ENCODE data around the gene FAU.
"Not testable (repeated sequence)": the region's sequence is repeated elsewhere in the genome, so short reads cannot be mapped to it uniquely, and the experiment has no call there.

FAU gene

DNA sequence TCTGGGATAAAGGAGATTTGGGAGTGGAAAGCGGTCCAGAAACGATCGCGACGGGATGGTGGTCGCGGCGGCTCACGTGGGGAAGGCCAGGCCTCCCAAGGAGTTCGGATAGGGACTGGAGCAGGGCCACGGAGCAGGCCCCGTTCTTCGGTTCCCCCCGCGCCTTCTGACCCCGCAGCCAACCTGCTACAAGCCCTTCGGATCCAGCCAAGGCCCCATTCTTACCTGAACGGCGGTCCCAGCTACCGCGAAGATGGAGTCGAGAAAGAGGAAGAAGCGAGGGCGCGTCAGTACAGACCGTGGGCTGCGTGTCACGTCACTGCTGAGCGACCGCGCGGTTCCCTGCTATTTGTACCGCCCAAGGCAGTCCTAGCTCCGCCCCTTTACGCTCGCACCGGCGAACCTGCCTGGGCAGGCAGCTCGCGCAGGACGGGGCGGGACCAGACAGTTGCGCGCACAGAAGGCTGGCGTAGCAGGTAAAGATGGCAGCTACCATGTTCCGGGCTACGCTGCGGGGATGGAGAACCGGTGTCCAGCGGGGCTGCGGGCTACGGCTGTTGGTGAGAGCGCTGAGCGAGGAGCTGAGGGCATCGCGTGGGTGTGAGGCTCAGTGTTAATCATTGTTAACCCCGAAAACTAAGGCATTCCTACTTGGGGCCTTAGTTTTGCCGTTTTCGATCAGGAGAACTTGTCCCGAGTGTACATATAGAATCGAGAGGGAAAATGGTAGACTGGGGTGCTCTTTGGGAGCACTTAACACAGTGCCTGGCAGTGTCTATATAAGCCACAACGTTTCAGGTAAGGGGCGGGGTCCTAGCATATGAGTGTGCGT is at the start of gene FAU, which contains the start of gene MRPL49:
Gene FAU, minus strand, starts transcription at position 270 of the 832 bp plus-strand sequence. CDS start 321 bp downstream, outside the sequence.
Gene MRPL49, plus strand, starts transcription at position 457 of the 832 bp plus-strand sequence. Its CDS starts 26 bp downstream, at position 483.
- DNase-seq, result peak; percentile 97

DNA sequence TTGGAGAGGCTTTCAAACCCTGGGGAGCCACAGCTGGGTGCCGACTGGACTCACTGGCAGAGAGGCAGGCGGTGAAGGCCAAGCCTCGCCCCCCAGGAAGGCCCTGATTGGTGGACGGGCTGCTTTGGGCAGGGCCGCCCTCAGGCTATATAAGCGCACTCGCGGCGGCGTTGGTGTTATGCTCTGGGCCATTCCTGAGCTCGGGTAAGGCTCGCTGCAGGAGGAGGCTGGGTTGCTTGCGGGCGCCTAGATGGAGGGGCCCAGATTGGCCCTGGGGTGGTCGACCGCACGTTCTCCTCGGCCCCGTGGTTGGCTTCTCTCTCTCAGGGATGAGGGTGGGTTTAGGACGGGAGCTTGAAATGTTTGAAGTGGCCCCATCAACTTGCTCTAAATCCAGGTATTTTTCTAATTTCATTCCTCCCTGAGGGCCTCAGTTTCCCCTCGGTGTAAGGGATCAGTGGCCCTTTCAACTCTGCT is 48.2 kb upstream of the FAU start, which contains the start of gene SPDYC:
Gene SPDYC, plus strand, starts transcription at position 176 of the 477 bp plus-strand sequence. CDS start 1,125 bp downstream, outside the sequence.
- DNase-seq, result no peak

DNA sequence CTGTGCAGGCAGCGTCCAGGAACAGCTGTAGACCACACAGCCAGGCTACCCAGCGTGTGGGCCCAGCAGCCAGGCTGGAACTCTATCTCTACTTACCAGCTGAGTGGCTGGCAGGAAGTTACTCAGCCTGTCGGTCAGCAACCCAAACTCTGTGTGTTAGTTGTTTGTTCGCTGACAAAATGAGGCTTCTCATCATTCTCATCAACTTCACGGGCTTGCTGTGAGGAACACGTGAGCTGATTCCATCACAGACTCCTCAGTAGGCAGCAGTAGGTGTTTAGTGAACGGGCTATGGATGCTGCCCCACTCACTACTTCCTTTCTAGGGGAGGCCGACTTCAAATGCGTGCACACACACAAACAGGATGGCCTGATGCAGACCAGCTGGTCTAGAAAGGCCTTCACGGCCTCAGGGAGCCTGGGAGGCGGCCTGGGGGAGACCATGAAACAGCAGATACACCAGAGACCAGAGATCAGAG is 47.3 kb upstream of the FAU start:
- no peak for DNase-seq

DNA sequence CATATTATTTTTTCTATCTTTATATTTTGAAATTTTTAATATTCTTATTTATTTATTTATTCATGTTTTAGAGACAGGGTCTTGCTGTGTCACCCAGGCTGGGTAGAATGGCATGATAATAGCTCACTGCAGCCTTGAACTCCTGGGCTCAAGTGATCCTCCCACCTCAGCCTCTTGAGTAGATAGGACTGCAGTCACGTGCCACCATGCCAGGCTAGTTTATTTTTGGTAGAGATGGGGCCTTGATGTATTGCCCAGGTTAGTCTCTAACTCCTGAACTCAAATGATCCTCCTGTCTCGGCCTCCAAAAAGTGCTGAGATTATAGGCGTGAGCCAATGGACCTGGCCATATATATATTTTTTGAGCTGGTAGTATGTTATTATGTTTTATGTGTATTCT is 45.7 kb upstream of the FAU start:
- no peak for DNase-seq

DNA sequence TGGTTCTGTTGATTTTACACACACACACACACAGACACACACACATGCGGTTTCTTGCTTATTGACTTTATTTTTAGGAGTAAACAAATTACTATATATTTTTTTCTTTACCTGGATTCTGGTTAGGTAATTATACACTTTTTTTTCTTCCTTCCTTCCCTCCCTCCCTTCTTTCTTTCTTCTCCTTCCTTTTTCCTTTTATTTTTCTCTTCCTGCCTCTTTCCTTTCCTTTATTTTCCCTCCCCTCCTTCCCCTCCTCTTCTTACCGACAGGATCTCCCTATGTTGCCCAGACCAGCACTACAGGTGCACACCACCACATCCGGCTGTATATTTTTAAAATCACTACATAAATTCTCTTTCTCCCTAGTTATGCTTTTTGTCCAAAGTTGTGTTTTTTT is 45.0 kb upstream of the FAU start:
- DNase-seq, result no peak

DNA sequence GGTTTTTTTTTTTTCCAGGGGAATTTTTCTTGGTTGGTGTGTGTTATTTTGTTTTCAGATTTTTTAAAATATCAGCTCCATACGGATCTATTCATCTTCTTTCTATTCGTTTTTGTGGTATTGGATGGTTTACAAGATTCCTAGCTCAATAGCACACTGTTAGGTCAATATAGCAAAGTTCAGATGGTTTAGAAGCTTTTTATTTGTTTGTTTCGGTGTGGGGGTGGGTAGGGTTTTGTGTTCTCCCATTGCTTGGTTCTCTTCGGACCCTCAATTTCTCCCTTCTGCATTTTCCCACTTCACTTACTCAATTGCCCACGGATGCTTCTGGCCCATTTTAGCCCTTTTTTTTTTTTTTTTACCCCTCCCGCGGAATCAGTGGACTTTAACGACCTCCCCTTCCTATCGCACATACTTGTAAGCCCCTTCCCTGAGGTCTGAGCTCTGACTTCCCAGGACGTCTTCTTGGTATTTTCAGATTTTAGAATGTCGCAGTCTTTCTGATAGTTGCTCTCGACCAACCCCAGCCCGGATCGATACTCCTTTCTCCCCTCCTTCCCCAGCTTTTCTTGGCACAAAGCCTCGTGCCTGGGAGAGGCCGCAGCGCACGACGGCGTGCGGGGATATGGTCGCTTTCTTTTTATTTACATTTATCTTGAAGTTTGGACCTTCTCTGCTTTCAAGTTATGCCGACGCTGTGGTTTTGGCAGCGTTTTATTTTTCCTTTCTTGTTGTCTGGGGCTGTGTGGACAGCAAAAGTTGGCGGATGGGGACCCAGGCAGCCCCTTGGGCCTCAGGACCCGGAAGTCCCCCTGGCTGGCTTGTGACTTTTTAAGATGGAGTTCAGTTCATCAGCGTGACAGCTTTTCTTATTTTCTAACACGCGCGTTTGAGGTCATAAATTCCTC is 43.7 kb upstream of the FAU start:
- DNase-seq, result no peak

DNA sequence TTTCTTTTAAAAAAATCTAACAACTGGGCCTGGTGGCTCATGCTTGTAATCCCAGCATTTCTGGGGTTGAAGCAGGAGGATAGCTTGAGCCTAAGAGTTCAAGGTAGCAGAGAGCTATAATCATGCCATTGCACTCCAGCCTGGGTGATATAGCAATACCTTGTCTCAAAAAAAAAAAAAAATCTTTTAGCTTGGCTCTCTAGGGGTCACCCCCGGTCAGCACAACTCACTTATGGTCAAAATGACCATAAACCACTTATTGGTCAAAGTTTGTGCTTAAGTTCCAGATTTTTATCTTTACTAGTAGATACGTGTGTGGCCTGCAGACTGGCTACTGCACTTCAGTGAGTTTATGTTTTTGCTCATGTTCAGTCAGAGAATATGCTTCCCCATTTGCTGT is 41.8 kb upstream of the FAU start:
- DNase-seq, result no peak

DNA sequence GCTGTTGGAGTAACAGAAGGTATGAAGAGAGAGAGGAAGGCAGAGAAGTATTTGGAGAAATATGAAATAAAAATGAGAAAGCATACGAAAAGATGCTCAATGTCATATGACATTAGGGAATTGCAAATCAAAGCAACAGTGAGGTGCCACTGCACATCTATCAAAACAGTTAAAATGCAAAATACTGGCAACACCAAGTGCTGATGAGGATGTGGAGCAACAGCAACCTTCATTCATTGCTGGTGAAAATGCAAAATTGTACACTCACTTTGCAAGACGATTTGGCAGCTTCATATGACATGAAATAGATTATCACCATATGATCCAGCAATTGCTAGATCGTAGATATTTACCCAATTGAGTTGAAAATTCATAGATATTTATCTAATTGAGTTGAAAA is 38.7 kb upstream of the FAU start:
- DNase-seq, result no peak

DNA sequence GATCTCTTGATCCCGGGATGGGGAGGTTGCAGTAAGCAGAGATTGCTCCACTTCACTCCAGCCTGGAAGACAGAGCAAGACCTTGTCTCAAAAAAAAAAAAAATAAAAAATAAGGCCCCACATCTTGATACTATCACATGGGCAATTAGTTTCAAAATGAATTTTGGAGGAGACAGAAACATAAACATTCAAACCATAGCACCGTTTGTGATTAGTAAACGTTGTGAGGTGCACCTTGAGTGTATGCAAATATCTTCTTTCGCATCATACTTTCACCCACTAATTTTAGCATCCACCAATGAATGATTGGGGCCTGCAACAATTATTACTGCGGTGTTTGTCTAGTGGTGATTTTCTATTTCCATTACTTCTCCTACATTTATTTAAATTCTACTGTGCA is 37.1 kb upstream of the FAU start:
- DNase-seq, result no peak

DNA sequence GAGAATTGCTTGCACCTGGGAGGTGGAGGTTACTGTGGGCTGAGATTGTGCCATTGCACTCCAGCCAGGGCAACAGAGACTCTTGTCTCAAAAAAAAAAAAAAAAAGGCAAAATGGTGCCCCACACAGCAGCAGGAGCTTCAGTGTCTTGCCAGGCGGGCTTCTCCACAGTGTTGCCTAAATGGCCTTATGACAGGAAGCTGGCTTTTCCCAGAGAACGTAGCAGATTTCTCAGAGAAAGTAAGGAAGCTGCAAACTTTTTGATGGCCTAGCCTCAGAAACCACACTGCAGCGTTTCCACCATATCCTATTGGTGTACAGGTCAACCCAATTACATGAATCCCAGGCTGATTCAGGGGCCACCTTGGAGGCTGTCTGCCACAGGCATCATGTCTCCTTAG is 35.4 kb upstream of the FAU start:
- DNase-seq, result no peak

DNA sequence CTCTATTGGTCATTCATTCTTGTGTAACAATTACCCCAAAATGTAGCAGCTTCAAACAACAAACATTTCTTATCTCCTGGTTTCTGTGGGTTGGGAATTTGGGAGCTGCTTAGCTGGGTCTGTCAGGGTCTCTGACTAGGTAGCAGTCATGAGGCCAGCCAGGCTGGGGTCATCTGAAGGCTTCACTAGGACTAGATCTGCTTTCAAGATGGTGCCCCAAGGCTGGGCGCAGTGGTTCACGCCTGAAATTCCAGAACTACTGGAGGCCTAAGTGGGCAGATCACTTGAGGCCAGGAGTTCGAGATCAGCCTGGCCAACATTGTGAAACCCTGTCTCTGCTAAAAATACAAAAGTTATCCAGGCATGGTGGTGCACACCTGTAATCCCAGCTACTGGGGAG is 35.0 kb upstream of the FAU start:
- no peak for DNase-seq

DNA sequence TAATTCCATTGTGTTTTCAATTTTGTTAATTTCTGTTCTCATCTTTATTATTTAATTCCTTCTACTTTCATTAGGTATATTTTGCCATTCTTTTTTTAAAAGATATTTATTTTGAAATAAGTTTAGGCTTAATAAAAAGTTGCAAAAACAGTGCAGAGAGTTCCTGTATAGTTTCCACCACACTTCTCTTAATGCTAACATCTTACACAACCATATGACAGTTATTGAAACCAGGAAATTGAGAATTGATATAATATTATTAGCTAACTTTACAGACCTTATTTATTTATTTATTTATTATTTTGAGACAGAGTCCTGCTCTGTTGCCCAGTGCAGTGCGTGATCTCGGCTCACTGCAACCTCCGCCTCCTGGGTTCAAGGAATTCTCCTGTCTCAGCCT is 34.3 kb upstream of the FAU start:
- DNase-seq, result no peak

DNA sequence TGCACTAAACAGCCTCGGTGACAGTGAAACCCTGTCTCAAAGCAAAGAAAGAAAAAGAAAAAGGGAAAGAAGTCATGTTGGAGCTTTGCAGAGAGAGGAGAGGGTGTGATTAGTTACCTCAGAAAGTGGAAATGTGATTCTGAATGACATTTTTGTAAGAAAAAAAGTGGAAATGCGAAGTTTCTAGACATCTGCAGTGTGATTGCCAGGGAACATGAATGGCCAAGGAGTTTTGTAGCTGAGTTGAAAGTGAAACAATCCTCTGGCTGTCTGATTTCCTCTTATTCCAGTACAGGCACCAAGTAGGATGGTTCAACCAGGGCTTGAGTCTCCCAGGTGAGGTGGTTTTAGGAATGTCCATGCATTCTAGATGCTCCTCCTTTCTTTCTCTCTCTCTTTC is 30.2 kb upstream of the FAU start:
- no peak for DNase-seq

DNA sequence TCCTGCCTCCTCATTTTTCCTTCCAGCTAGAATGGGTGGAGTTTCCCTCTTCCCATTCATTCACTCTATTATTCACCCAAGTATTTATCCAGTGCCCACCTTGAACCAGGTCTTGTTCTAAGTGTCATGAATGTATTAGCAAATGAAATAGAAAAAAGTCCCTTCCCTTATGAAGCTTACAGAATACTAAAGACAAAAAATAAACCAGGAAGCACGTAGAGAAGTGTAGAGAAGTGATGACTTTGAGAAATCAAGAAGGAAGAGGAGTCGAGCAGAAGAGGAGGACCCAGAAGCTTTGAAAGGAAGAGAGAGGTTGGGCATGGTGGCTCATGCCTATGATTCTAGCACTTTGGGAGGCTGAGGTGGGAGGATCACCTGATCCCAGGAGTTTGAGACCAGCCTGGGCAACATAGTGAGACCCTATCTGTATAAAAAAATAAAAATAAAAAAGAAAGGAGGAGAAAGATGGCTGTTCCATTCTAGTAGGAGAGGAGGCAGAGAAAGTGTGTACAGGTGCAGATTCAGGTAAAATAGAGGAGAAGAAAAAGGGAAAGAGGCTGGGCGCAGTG is 29.5 kb upstream of the FAU start:
- no peak for DNase-seq

DNA sequence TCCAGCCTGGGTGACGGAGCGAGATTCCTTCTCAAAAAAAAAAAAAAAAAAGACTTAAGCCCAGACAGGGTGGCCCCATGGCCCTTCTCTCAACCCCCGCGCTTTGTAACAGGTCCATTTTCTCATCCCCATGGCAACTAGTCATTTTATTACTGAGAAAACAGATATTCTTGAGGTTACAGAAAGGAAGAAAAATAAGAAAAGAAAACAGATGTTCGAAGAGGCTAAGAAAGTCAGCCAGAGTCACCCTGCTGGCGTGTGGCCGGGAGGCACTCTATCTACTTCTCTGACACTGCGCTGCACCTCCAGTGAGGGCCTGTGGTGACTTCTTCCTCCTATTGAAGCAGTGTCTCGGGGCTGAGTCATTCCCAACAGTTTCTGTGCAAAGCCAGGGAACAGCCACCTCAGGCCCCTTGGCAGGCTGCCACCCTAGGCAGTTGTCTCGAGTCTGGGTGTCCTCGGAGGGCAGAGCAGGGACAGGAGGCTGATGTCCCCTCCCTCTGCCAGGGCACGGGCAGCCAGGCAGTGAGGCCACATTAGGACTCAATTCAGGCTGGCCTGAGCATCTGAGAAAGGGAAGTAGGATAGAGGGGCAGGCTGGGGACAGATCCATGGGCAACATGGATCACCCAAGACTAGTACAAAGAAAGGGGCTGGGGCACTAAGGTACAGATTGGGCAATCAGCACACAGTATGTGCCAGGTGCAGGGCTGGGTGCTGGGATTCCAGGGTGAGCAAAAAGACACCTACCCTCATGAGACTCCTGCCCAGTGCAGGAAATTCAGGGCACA is 28.8 kb upstream of the FAU start:
- DNase-seq, result no peak

DNA sequence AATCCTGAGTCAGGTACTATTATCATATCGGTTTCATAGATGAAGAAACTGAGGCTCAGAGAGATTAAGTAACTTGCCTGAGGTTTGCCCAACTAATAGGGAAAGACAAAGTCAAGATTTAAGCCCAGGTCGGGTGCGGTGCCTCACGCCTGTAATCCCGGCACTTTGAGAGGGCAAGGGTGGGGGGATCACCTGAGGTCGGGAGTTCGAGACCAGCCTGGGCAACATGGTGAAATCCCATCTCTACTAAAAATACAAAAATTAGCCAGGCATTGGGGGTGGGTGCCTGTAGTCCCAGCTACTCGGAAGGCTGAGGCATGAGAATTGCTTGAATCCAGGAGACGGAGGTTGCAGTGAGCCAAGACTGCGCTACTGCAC is 28.2 kb upstream of the FAU start:
- DNase-seq, result not testable (repeated sequence)

DNA sequence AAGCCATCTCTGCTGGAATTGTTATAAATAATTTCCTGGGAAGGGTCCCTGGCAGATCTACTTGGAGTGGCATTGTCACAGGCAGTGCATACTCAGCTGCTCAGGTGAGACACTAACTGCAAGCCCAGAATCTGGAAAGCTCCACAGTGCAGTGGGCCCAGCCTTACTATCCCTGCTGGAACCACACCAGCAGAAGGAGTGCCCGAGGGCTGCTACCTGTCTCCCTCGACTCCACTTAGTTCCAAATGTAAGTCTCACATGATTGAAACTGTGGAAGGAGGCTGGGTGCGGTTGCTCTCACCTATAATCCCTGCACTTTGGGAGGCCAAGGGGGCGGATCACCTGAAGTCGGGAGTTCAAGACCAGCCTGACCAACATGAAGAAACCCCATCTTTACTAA is 26.7 kb upstream of the FAU start:
- DNase-seq, result no peak

DNA sequence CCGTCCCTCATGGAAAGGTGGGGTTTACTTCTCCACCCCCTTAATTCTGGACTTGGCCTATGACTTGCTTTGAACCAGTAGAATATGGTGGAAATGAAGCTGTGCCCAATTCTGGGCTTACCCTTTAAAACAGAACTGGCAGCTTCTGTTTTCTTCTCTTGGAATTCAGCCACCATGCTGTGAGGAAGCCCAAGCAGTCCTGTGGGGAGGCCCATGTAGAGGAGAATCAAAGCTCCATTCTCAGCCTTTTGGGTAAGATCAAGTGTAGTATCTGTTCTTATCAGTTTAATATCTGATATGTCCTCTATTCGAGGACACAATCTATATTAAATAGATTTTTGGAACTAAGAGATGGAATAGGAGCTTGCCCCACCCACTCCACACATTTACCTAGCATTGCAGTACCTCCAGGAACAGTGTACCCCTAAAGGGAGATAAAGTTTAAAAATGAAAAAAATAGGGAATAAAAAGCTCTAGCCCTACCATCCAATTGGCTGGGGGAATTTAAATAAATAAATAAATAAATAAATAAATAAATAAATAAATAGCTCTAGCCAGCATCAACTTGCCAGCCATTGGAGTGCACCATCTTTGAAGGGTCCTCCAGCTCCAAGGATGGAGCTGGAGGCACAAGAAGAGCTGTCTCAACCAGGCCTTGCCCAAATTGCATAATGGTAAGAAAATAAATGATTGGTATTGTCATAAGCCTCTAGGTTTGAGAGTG is 25.6 kb upstream of the FAU start:
- no peak for DNase-seq

DNA sequence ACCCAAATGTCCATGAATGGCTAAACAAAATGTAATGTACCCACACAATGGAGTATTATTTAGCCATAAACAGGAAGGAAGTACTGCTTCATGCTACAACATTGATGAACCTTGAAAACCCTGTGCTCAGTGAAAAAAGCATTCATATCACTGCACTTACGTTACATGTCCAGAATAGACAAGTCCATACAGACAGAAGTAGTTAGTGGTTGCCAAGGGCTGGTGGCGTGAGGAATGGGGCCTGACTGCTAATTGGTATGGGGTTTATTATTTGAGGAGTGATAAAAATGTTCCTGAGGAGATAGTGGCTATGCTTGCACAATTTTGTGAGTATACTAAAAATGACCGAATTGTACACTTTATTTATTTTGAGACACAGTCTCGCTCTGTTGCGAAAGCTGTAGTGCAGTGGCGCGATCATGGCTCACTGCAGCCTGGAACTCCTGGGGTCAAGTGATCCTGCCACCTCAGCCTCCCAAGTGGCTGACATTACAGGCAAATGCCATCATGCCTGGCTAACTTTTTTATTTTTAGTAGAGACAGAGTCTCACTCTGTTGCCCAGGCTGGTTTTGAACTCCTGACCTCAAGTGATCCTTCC is 20.1 kb upstream of the FAU start:
- no peak for DNase-seq

DNA sequence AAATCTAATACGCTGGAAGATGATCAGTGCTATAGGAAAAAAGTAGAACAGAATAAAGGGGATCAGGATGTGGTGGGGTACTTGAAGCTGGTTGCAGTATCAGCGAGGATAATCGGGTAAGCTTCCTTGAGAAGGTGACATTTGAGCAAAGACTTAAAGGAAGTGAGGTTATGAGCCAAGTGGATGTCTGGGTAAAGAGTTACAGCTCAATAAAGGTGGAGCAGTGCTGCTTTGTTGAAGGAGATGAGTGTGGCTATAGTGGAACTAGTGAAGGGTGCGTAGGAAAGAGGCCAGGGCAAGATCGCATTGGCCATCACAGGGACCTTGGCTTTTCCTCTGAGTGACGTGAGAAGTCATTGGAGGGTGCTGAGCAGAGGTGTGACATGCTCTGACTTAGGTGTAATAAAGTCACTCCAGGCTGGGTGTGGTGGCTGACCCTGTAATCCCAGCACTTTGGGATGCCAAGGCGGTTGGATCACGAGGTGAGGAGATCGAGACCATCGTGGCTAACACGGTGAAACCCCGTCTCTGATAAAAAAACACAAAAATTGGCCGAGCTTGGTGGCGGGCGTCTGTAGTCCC is 14.7 kb upstream of the FAU start:
- no peak for DNase-seq

DNA sequence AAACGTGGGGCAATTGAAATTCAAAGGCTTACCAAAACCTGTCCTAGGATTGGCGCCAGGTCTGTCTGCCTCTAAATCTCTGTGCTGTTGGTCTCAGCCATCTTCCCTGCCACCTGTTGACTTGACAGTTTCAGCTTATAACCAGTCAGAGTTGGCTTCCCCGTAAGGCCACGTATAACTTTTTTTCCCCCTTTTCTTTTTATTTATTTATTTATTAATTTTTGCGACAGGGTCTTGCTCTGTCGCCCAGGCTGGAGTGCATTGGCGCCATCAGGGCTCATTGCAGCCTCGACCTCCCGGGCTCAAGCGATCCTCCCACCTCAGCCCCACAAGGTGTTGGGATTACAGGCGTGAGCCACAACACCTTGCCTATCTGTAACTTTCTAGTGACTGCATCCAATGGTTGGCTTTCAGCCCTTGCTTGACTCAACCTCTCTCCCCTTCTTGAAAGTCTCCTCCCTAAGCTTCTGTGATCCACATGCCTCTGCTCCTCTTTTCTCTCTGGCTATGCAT is 13.8 kb upstream of the FAU start:
- DNase-seq, result no peak

Measured in activated CD4-positive, CD25-positive, alpha-beta regulatory T cell treated with anti-CD3 and anti-CD28 coated beads, Interleukin-2, amount 50 U/mL, for 72 hours (primary cell).